ENCODE data around the gene AFMID. TPM values are rescaled to one million over a fixed set of nuclear protein-coding genes. Genes with fewer than 3 reads are reported as not detected.
"Not testable (repeated sequence)": the region's sequence is repeated elsewhere in the genome, so short reads cannot be mapped to it uniquely, and the experiment has no call there.

AFMID gene
- total and polyA plus RNA-seq, 2 of the 8 experiments (the other 6 are each of a cell fraction or from before 2014, with no cell fraction given): 49.0 to 53.0 TPM

- not testable (repeated sequence) for H3K18ac ChIP-seq (ENCODE audit: extremely low read depth, low read length); H2BK15ac ChIP-seq (ENCODE audit: low read length); H2AK5ac ChIP-seq (ENCODE audit: low read depth, low read length); H2BK5ac ChIP-seq (ENCODE audit: low read depth, low read length); H3K79me1 ChIP-seq (ENCODE audit: low read depth, low read length); H3K9me3 ChIP-seq (ENCODE audit: insufficient read depth in 2 of 2, low read depth in 1 of 2, low read length in 1 of 2); H4K5ac ChIP-seq (ENCODE audit: insufficient read length, low read depth, low read length); H2AFZ ChIP-seq (ENCODE audit: low read length); H3K4me2 ChIP-seq (ENCODE audit: insufficient read depth in 1 of 2, low read depth in 2 of 2, low read length in 2 of 2); H3K23me2 ChIP-seq (ENCODE audit: low read depth, low read length); H3K4me3 ChIP-seq (ENCODE audit: extremely low read depth in 1 of 4, insufficient read depth in 2 of 4, low read depth in 3 of 4, low read length in 4 of 4); H3K27ac ChIP-seq (ENCODE audit: low read depth, low read length); H3K14ac ChIP-seq (ENCODE audit: insufficient read length); H3K79me2 ChIP-seq (ENCODE audit: control insufficient read depth in 1 of 2, insufficient read depth in 2 of 2, low read length in 2 of 2); H3K4ac ChIP-seq (replicated peaks; ENCODE audit: insufficient read length, low read depth, low read length); FAIRE-seq; H3K23ac ChIP-seq (ENCODE audit: insufficient read length); H3K27me3 ChIP-seq (replicated peaks in 1 of 4; ENCODE audit: control insufficient read depth in 3 of 4, extremely low read depth in 1 of 4, insufficient read depth in 3 of 4, low read length in 3 of 4); H2BK120ac ChIP-seq (replicated peaks; ENCODE audit: low read depth, low read length); H3K56ac ChIP-seq (replicated peaks; ENCODE audit: insufficient read length, low read depth, low read length); H4K91ac ChIP-seq (replicated peaks; ENCODE audit: insufficient read length, low read length); DNase-seq (ENCODE audit: low read depth in 1 of 2, low spot score in 2 of 2); H2BK12ac ChIP-seq (ENCODE audit: low read depth, low read length); H3K9ac ChIP-seq (replicated peaks in 1 of 4; ENCODE audit: extremely low read depth in 1 of 4, low read depth in 3 of 4, low read length in 3 of 4); H2BK20ac ChIP-seq (ENCODE audit: low read length)
- TF ChIP-seq POLR2AphosphoS5 (IDR thresholded peaks at IDR 0.05; ENCODE audit: low read depth, low read length): peak; percentile 4; the same call in 1 of the 2 replicates
- peak in 1 of 2 experiments; percentile 9; a peak in 2 of 3 replicates for TF ChIP-seq POLR2A (IDR thresholded peaks at IDR 0.05; ENCODE audit: control extremely low read depth in 1 of 2, low read depth in 2 of 2, low read length in 2 of 2)
- peaks cover 15 to 19% of the 10 kb centered on the region in 2 experiments for H4K20me1 ChIP-seq (replicated peaks in 1 of 2; ENCODE audit: control insufficient read depth in 1 of 2, insufficient read depth in 2 of 2, low read length in 2 of 2)
- POLR2A ChIA-PET (ENCODE audit: partially characterized antibody): interaction anchor here (0.8 to 10.2 kb wide), 18 partner anchors 10 to 79 kb away, joined by 3 to 131 read pairs (median 4); partner anchors contain the start of genes AFMID and TK1
- peaks cover 7 to 32% (median 13%) of the 10 kb centered on the region in 4 experiments; a peak in 7 of 8 replicates for H3K36me3 ChIP-seq (ENCODE audit: control insufficient read depth in 2 of 4, insufficient read depth in 4 of 4, low read length in 3 of 4)
- WGBS, 2 experiments (ENCODE audit: extremely low coverage in 1 of 2, insufficient coverage in 1 of 2, insufficient read length in 1 of 2, insufficient replicate concordance in 2 of 2, low coverage in 1 of 2, low lambda C conversion rate in 2 of 2, missing lambda C conversion rate in 1 of 2): 95% methylated on average over 15 of the region's 19 CpGs; no CpG with 5 or more reads in 1 of the 2 experiments
- peak overlapping the region; percentile 16; the same call in 1 of the 2 replicates for H4K8ac ChIP-seq (ENCODE audit: extremely low read depth, insufficient read depth, low read length)
- CTCF ChIA-PET (ENCODE audit: partially characterized antibody): interaction anchor here (0.6 to 10.0 kb wide), 5 partner anchors 15 to 1661 kb away, joined by 4 to 87 read pairs (median 7); partner anchors contain the start of gene TK1
- H3K4me1 ChIP-seq (replicated peaks in 1 of 4; ENCODE audit: control insufficient read depth in 3 of 4, insufficient read depth in 4 of 4, low read length in 3 of 4): peaks cover 5 to 36% (median 18%) of the 10 kb centered on the region in 4 experiments
Observed at GRCh38 chr17:78171591-78172248, 15.4 kb upstream of the AFMID start.

Measured in H1 (cell line).